Ovary (tissue), 3 donors: ENCODE data around the gene LRRTM4.

Experiments
- POLR2A ChIP-seq: fragments of 450-650 bp; IDR thresholded peaks from one replicate; pipeline ENCODE4 v1.6.1; 2017; ENCODE audit warnings: antibody characterized with exemption, mild to moderate bottlenecking, moderate library complexity
- TF ChIP-seq, protein P1 (sequence below), 3 donors: fragments of 450-650 bp in 2 of 3; fragments of 200-600 bp in 1 of 3; IDR thresholded peaks; one replicate each; pipeline versions ENCODE4 v1.5.1 to v1.8.0; 2016 to 2022; ENCODE audit warnings: antibody characterized with exemption in 3 of 3, mild to moderate bottlenecking in 1 of 3
- donor health status: DM: no; HTN: no; CAD: no.

- TF ChIP-seq, protein P1, sequence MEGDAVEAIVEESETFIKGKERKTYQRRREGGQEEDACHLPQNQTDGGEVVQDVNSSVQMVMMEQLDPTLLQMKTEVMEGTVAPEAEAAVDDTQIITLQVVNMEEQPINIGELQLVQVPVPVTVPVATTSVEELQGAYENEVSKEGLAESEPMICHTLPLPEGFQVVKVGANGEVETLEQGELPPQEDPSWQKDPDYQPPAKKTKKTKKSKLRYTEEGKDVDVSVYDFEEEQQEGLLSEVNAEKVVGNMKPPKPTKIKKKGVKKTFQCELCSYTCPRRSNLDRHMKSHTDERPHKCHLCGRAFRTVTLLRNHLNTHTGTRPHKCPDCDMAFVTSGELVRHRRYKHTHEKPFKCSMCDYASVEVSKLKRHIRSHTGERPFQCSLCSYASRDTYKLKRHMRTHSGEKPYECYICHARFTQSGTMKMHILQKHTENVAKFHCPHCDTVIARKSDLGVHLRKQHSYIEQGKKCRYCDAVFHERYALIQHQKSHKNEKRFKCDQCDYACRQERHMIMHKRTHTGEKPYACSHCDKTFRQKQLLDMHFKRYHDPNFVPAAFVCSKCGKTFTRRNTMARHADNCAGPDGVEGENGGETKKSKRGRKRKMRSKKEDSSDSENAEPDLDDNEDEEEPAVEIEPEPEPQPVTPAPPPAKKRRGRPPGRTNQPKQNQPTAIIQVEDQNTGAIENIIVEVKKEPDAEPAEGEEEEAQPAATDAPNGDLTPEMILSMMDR (IDR thresholded peaks at IDR 0.05) = no peak
- TF ChIP-seq POLR2A = no peak
Measured at GRCh38 chr2:77119333-77119732, 402.8 kb downstream of the LRRTM4 start.
